Measurements from ENCODE around the gene OGA. TPM values are rescaled to one million over a fixed set of nuclear protein-coding genes. Genes with fewer than 3 reads are reported as not detected.
A peak's percentile ranks its signal among the peaks of the same experiment; 100 is the strongest.

Gene OGA
- total and polyA plus RNA-seq, 9 of the 15 experiments (the other 6 are each of a cell fraction or from before 2014, with no cell fraction given) = 13.5 to 73.5 (median 59.5) TPM

GRCh38 chr10:101818119-101818871, at the start of gene OGA (continued):
- TF ChIP-seq NELFE (IDR thresholded peaks at IDR 0.05; ENCODE audit: insufficient read depth, insufficient read length) (no peak), USF1 (CRISPR knock-in tag; IDR thresholded peaks at IDR 0.05) (no peak), MYC (IDR thresholded peaks at IDR 0.05; ENCODE audit: low read depth, low read length) (no peak; the same call in 1 of the 2 replicates), MYC (CRISPR knock-in tag; IDR thresholded peaks at IDR 0.05; ENCODE audit: borderline replicate concordance, low read depth) (peak; percentile 34; the same call in 1 of the 2 replicates), ZBTB9 (CRISPR knock-in tag; IDR thresholded peaks at IDR 0.05) (no peak), E4F1 (CRISPR knock-in tag; IDR thresholded peaks at IDR 0.05; ENCODE audit: borderline replicate concordance) (no peak; the same call in 1 of the 2 replicates), KDM2B (CRISPR knock-in tag; IDR thresholded peaks at IDR 0.05) (no peak), CSDE1 (IDR thresholded peaks at IDR 0.05) (no peak), ARID4B (CRISPR knock-in tag; IDR thresholded peaks at IDR 0.05) (no peak), ZNF644 (tag; IDR thresholded peaks at IDR 0.05; ENCODE audit: low read depth) (no peak), MBD2 (IDR thresholded peaks at IDR 0.05; ENCODE audit: borderline replicate concordance, low read depth) (peak; percentile 97), XRCC5 (IDR thresholded peaks at IDR 0.05; ENCODE audit: low read depth, low read length) (peak; percentile 85), MCM3 (IDR thresholded peaks at IDR 0.05) (no peak), MXI1 (IDR thresholded peaks at IDR 0.05; ENCODE audit: low read depth, low read length) (no peak), STAT5A (IDR thresholded peaks at IDR 0.05; ENCODE audit: borderline replicate concordance, low read length) (no peak), ZNF75A (CRISPR knock-in tag; IDR thresholded peaks at IDR 0.05) (no peak)
- TF ChIP-seq, protein P1, sequence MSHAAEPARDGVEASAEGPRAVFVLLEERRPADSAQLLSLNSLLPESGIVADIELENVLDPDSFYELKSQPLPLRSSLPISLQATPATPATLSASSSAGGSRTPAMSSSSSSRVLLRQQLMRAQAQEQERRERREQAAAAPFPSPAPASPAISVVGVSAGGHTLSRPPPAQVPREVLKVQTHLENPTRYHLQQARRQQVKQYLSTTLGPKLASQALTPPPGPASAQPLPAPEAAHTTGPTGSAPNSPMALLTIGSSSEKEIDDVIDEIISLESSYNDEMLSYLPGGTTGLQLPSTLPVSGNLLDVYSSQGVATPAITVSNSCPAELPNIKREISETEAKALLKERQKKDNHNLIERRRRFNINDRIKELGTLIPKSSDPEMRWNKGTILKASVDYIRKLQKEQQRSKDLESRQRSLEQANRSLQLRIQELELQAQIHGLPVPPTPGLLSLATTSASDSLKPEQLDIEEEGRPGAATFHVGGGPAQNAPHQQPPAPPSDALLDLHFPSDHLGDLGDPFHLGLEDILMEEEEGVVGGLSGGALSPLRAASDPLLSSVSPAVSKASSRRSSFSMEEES (CRISPR knock-in tag; IDR thresholded peaks at IDR 0.05) = no peak

Data from K562 (cell line).